CD4-positive, alpha-beta memory T cell (primary cell): ENCODE data around the gene LRRC51. TPM values are rescaled to one million over a fixed set of nuclear protein-coding genes. Genes with fewer than 3 reads are reported as not detected.
"Not testable (repeated sequence)": the region's sequence is repeated elsewhere in the genome, so short reads cannot be mapped to it uniquely, and the experiment has no call there.

Experiments used
- CTCF ChIA-PET: fragments of 350-600 bp; sonication (Branson Sonifier 250); formaldehyde crosslinking; loops from one replicate; lab custom pipeline; 2021; ENCODE audit warnings: inconsistent platforms; ENCODE audit not compliant: partially characterized antibody; lab: Charles Lee
- POLR2A ChIA-PET: fragments of 350-600 bp; sonication (Branson Sonifier 250); formaldehyde crosslinking; loops from one replicate; lab custom pipeline; 2021; ENCODE audit not compliant: partially characterized antibody; lab: Charles Lee
- DNase-seq, 5 donors: peaks; one replicate each; pipeline versions ENCODE4 v3.0.0 to v3.0.0-alpha.2; 2020 to 2022; ENCODE audit warnings: mixed read lengths in 1 of 5
- H3K27ac ChIP-seq: one replicate; pipeline ENCODE4 v1.7.0; 2013; ENCODE audit warnings: low read depth, low read length
- H3K27me3 ChIP-seq: 2 replicates; pipeline ENCODE4 v1.7.0; 2013; ENCODE audit warnings: mild to moderate bottlenecking, low read length, moderate library complexity; ENCODE audit not compliant: insufficient read depth
- H3K36me3 ChIP-seq: 2 replicates; pipeline ENCODE4 v1.7.0; 2013; ENCODE audit warnings: mild to moderate bottlenecking, low read length, moderate library complexity; ENCODE audit not compliant: insufficient read depth
- H3K4me1 ChIP-seq: 2 replicates; pipeline ENCODE4 v1.7.0; 2013; ENCODE audit warnings: mild to moderate bottlenecking, low read length, moderate library complexity; ENCODE audit not compliant: insufficient read depth
- H3K4me3 ChIP-seq, 2 donors: one replicate each; pipeline ENCODE4 v1.7.0; 2013; ENCODE audit warnings: low read length in 2 of 2, mild to moderate bottlenecking in 1 of 2
- H3K9me3 ChIP-seq, 2 donors: one replicate each; pipeline ENCODE4 v1.7.0; 2013; ENCODE audit warnings: low read length in 2 of 2, control low read depth in 1 of 2; ENCODE audit not compliant: control insufficient read depth in 1 of 2
- H3K27ac Mint-ChIP-seq, 7 donors: one replicate each; pipeline ENCODE4 v1.8.0; 2020 to 2021; ENCODE audit warnings: mixed read lengths in 7 of 7, mild to moderate bottlenecking in 6 of 7, inconsistent platforms in 3 of 7, moderate library complexity in 3 of 7
- H3K27me3 Mint-ChIP-seq, 2 donors: one replicate each; pipeline ENCODE4 v1.8.0; 2020 to 2021; ENCODE audit warnings: mixed read lengths in 2 of 2
- H3K36me3 Mint-ChIP-seq, 2 donors: one replicate each; pipeline ENCODE4 v1.8.0; 2020 to 2021; ENCODE audit warnings: mixed read lengths in 2 of 2, inconsistent platforms in 1 of 2, mild to moderate bottlenecking in 1 of 2
- H3K4me1 Mint-ChIP-seq, 4 donors: one replicate each; pipeline ENCODE4 v1.8.0; 2020 to 2021; ENCODE audit warnings: mixed read lengths in 4 of 4, mild to moderate bottlenecking in 1 of 4
- H3K4me3 Mint-ChIP-seq, 8 donors: one replicate each; pipeline ENCODE4 v1.8.0; 2020 to 2021; ENCODE audit warnings: mixed read lengths in 8 of 8, mild to moderate bottlenecking in 7 of 8, moderate library complexity in 6 of 8, inconsistent platforms in 3 of 8
- H3K9me3 Mint-ChIP-seq, 8 donors: one replicate each; pipeline ENCODE4 v1.8.0; 2020 to 2021; ENCODE audit warnings: mixed read lengths in 8 of 8, mild to moderate bottlenecking in 5 of 8, inconsistent platforms in 3 of 8, moderate library complexity in 1 of 8
- intact Hi-C: fragments of 100-400 bp; cut with micrococcal nuclease; formaldehyde crosslinking; loops from one replicate; pipeline ENCODE4 v1.15.1; 2023
- polyA plus RNA-seq, 2 donors: library from polyadenylated mRNA; unstranded; fragments of 300-500 nt; fragmentation: Illumina TruSeq; gene quantifications; one replicate each; pipeline ENCODE4 v1.2.3, GENCODE V29; 2021
- total RNA-seq, 2 experiments: library from RNA; stranded (reverse); gene quantifications; one replicate each; pipeline ENCODE4 v1.2.3, GENCODE V29; 2021

The LRRC51 gene
- total and polyA plus RNA-seq, 4 experiments from 2014 or later = 4.0 to 5.3 (median 4.4) TPM

- intact Hi-C loops = no loop called here
- Mint-ChIP-seq H3K9me3 (peaks cover 0 to 33% (median 22%) of the 10 kb centered on the region in 8 donors), H3K4me3 (no peak overlapping the region), H3K36me3 (peaks cover 5 to 8% of the 10 kb centered on the region in 2 donors), H3K27me3 (peaks cover 7 to 14% of the 10 kb centered on the region in 2 donors), H3K4me1 (no peaks in the 10 kb centered on the region), H3K27ac (peak overlapping the region in 1 of 7 donors; percentile 13)
- DNase-seq = no peak
- H3K4me1 ChIP-seq = no peaks in the 10 kb centered on the region
- H3K27me3 ChIP-seq = no peaks in the 10 kb centered on the region
- H3K4me3 ChIP-seq = no peak overlapping the region
- H3K9me3 ChIP-seq = no peaks in the 10 kb centered on the region
- CTCF ChIA-PET = interaction anchor here (4.9 kb wide), 1 partner anchor 14 kb away, joined by 14 read pairs; no protein-coding TSS in a partner anchor
- H3K27ac ChIP-seq = no peak overlapping the region
- H3K36me3 ChIP-seq = no peaks in the 10 kb centered on the region
- POLR2A ChIA-PET = no interaction called here
These were observed 48.7 kb downstream of the LRRC51 start for GRCh38 chr11:72129381-72129780.

- H3K27ac Mint-ChIP-seq = no peak overlapping the region
- CTCF ChIA-PET = interaction anchor here (0.7 to 4.9 kb wide), 2 partner anchors 11 to 156 kb away, joined by 3 to 14 read pairs; no protein-coding TSS in a partner anchor
- H3K27ac ChIP-seq = no peak overlapping the region
These were observed 52.0 kb downstream of the LRRC51 start for GRCh38 chr11:72132646-72133045.

DNA sequence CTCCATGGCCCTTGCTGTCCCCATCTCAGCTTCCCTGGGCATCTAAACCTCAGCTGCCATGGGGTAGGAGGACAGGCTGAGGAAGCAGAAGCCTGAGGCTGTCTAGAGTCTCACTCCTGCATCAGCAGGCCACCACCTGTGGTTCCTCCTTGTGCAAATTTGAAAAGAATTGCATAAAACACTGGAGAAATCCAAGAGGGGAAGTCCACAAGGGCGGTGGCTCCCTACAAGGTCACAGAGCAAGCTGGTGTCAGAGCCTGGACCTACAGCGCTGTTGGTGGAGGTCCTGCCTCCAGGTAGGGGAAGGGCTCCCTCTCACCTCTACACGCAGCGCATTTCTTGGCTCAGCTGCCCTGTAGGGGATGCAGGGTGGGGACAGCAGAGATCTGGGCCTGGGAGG, 54.8 kb downstream of the LRRC51 start, which contains the start of gene FOLR3:
Gene FOLR3, plus strand, starts transcription at position 253 of the 400 bp plus-strand sequence. CDS start 228 bp downstream, outside the sequence.
- DNase-seq, intact Hi-C loops, H3K27me3 Mint-ChIP-seq, H3K9me3 Mint-ChIP-seq, H3K27ac Mint-ChIP-seq, H3K4me1 Mint-ChIP-seq, H3K9me3 ChIP-seq, H3K36me3 Mint-ChIP-seq, POLR2A ChIA-PET, H3K27ac ChIP-seq, H3K36me3 ChIP-seq, H3K4me3 Mint-ChIP-seq, H3K4me1 ChIP-seq, H3K27me3 ChIP-seq, H3K4me3 ChIP-seq: not testable (repeated sequence)
- CTCF ChIA-PET = interaction anchor here (1.3 kb wide), 2 partner anchors 8 to 110 kb away, joined by 4 to 5 read pairs; no protein-coding TSS in a partner anchor

More at GRCh38 chr11:72132646-72133045, 52.0 kb downstream of the LRRC51 start:
- peaks cover 7 to 12% of the 10 kb centered on the region in 2 donors for H3K27me3 Mint-ChIP-seq
- POLR2A ChIA-PET = no interaction called here
- H3K4me3 Mint-ChIP-seq = no peak overlapping the region
- no peaks in the 10 kb centered on the region for H3K27me3 ChIP-seq
- no peaks in the 10 kb centered on the region for H3K4me1 Mint-ChIP-seq
- H3K9me3 Mint-ChIP-seq = peaks cover 0 to 23% (median 15%) of the 10 kb centered on the region in 8 donors
- peaks cover 5 to 8% of the 10 kb centered on the region in 2 donors for H3K36me3 Mint-ChIP-seq
- no peaks in the 10 kb centered on the region for H3K36me3 ChIP-seq
- no peak overlapping the region for H3K4me3 ChIP-seq
- H3K9me3 ChIP-seq = no peaks in the 10 kb centered on the region
- H3K4me1 ChIP-seq = no peaks in the 10 kb centered on the region
- intact Hi-C loops = no loop called here
- DNase-seq = no peak

DNA sequence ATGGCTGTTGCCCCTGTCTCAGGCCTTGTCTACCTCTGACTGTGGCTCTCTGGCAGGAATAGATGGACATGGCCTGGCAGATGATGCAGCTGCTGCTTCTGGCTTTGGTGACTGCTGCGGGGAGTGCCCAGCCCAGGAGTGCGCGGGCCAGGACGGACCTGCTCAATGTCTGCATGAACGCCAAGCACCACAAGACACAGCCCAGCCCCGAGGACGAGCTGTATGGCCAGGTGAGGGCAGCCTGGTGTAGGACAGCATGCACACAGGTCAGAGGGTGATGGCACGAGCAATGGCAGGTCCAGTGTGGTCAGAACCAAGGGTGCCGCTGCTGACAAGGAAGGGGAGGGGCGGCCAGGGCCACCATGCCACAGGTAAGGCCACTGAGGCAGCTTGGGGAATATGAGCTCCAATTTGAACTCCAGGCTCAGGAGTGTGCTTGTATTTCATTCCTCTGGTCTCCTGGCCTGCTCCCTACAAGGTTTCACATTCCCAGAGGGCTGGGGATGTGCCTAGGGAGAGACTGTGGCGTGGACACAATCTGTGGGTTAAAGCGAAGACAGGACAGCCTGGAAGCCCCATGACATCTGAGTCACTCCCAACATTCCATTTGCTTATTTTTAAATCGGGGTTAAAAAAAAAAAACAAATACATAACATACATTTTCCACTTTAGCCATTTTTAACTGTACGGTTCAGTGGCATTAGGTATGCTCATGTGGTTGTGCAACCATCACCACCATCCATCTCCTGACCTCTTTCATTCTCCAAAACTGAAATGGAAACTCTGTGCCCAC, 55.4 kb downstream of the LRRC51 start:
- H3K27ac ChIP-seq = no peak overlapping the region
- intact Hi-C loops = no loop called here
- ChIA-PET POLR2A (no interaction called here), CTCF (interaction anchor here (1.3 kb wide), 2 partner anchors 8 to 111 kb away, joined by 4 to 5 read pairs; no protein-coding TSS in a partner anchor)
- DNase-seq = no peak
- no peak overlapping the region for H3K4me3 Mint-ChIP-seq
- no peaks in the 10 kb centered on the region for H3K9me3 ChIP-seq
- no peak overlapping the region for H3K27ac Mint-ChIP-seq
- no peaks in the 10 kb centered on the region for H3K4me1 ChIP-seq
- no peak overlapping the region for H3K4me3 ChIP-seq
- H3K27me3 ChIP-seq = no peaks in the 10 kb centered on the region
- H3K36me3 Mint-ChIP-seq = no peaks in the 10 kb centered on the region
- H3K36me3 ChIP-seq = no peaks in the 10 kb centered on the region
- H3K27me3 Mint-ChIP-seq = peaks cover 2 to 7% of the 10 kb centered on the region in 2 donors
- H3K9me3 Mint-ChIP-seq = no peaks in the 10 kb centered on the region
- H3K4me1 Mint-ChIP-seq = peaks cover 0 to 7% (median 3%) of the 10 kb centered on the region in 4 donors

DNA sequence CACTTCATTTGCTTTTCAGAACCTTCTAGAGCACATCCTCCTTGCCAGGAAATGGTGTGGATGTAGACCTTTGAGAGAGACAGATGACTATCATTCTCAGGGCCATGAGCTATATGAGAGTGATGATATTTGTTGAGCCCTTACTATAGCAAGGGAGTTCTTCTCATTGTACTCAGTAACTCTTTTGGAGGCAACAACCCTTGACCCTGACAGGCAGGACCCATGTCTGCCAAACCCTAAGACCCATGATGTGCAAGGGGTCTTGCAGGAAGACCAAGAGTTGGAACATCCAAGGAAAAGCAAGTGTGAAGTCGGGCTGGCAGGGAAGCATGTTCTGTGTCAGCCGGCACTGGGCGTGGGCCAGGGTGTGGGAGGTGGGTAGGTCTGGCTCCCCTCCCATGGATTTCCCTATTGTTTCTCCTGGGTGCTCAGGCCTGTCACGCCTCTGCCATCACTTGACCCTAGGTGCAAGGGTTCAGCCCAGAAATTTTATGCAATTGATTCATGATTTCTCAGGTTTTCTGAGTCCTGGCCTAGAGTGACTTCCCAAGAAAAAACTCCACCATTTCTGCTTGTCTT, 56.1 kb downstream of the LRRC51 start:
- peaks cover 2 to 7% of the 10 kb centered on the region in 2 donors for H3K27me3 Mint-ChIP-seq
- intact Hi-C loops = no loop called here
- no peaks in the 10 kb centered on the region for H3K36me3 Mint-ChIP-seq
- Histone ChIP-seq H3K4me3 (no peak overlapping the region), H3K9me3 (no peaks in the 10 kb centered on the region), H3K27me3 (no peaks in the 10 kb centered on the region), H3K27ac (no peak overlapping the region), H3K36me3 (no peaks in the 10 kb centered on the region), H3K4me1 (no peaks in the 10 kb centered on the region)
- peaks cover 0 to 11% (median 5%) of the 10 kb centered on the region in 4 donors for H3K4me1 Mint-ChIP-seq
- POLR2A ChIA-PET = no interaction called here
- H3K27ac Mint-ChIP-seq = no peak overlapping the region
- H3K4me3 Mint-ChIP-seq = no peak overlapping the region
- H3K9me3 Mint-ChIP-seq = no peaks in the 10 kb centered on the region
- CTCF ChIA-PET = interaction anchor here (1.3 kb wide), 1 partner anchor 112 kb away, joined by 4 read pairs; no protein-coding TSS in a partner anchor
- DNase-seq = no peak

DNA sequence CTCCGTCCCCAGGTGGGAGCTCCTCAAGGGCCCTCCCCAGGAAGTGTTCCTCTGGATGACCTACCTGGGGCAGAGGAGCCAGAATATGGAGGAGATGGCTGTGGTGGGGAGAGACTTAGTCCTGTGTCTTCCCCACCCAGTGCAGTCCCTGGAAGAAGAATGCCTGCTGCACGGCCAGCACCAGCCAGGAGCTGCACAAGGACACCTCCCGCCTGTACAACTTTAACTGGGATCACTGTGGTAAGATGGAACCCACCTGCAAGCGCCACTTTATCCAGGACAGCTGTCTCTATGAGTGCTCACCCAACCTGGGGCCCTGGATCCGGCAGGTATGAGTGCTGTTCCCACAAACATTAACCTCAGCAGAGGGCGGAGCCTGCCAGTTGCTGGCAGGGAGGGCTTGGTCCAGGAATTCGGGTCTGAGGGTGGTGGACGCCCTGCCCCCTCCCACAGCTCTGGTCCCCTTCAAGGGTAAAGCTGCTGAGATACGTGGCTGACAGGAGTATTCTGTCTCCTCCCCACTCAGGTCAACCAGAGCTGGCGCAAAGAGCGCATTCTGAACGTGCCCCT, 58.3 kb downstream of the LRRC51 start:
- no peak overlapping the region for H3K27ac ChIP-seq
- Mint-ChIP-seq H3K36me3 (no peaks in the 10 kb centered on the region), H3K27me3 (peaks cover 0 to 5% of the 10 kb centered on the region in 2 donors), H3K4me1 (peaks cover 1 to 12% (median 5%) of the 10 kb centered on the region in 4 donors), H3K27ac (no peak overlapping the region), H3K4me3 (no peak overlapping the region), H3K9me3 (no peaks in the 10 kb centered on the region)
- no peak for DNase-seq
- intact Hi-C loops = no loop called here
- no peaks in the 10 kb centered on the region for H3K4me1 ChIP-seq
- no peaks in the 10 kb centered on the region for H3K9me3 ChIP-seq
- no peaks in the 10 kb centered on the region for H3K36me3 ChIP-seq
- POLR2A ChIA-PET = no interaction called here
- CTCF ChIA-PET = interaction anchor here (0.8 kb wide), 1 partner anchor 162 kb away, joined by 3 read pairs; no protein-coding TSS in a partner anchor
- H3K4me3 ChIP-seq = no peak overlapping the region
- no peaks in the 10 kb centered on the region for H3K27me3 ChIP-seq

- CTCF ChIA-PET = no interaction called here
- peaks cover 0 to 8% of the 10 kb centered on the region in 2 donors for H3K27me3 Mint-ChIP-seq
- H3K36me3 ChIP-seq = no peaks in the 10 kb centered on the region
- peaks cover 2 to 14% (median 6%) of the 10 kb centered on the region in 4 donors for H3K4me1 Mint-ChIP-seq
- no peak for DNase-seq
- H3K27ac ChIP-seq = no peak overlapping the region
- no peaks in the 10 kb centered on the region for H3K36me3 Mint-ChIP-seq
- H3K4me1 ChIP-seq = no peaks in the 10 kb centered on the region
- intact Hi-C loops = no loop called here
- no peak overlapping the region for H3K27ac Mint-ChIP-seq
- no peak overlapping the region for H3K4me3 ChIP-seq
- POLR2A ChIA-PET = no interaction called here
- no peaks in the 10 kb centered on the region for H3K9me3 Mint-ChIP-seq
- H3K27me3 ChIP-seq = no peaks in the 10 kb centered on the region
- no peak overlapping the region for H3K4me3 Mint-ChIP-seq
- H3K9me3 ChIP-seq = no peaks in the 10 kb centered on the region
These were observed 58.9 kb downstream of the LRRC51 start for GRCh38 chr11:72139500-72139899.
